Spleen (tissue), 11 donors: ENCODE results near the gene FAM3B. TPM values are rescaled to one million over a fixed set of nuclear protein-coding genes. Genes with fewer than 3 reads are reported as not detected.

ENCODE experiments used
- DNase-seq: peaks from one replicate; pipeline ENCODE4 v3.0.0-alpha.2; 2020
- H3K27ac ChIP-seq, 8 donors: fragments of 200-600 bp; sonication (generic) in 7 of 8; 1 replicate in 4 of 8; 2 replicates in 4 of 8; pipeline versions ENCODE4 v1.5.0 to v1.8.0; 2016 to 2021; ENCODE audit warnings: inconsistent platforms in 4 of 8, mild to moderate bottlenecking in 4 of 8, moderate library complexity in 1 of 8
- H3K27me3 ChIP-seq, 7 donors: fragments of 200-600 bp; sonication (generic) in 6 of 7; replicated peaks in 1 of 7; 1 replicate in 4 of 7; 2 replicates in 3 of 7; pipeline versions ENCODE4 v1.5.0 to v1.8.0; 2016 to 2021; ENCODE audit warnings: inconsistent platforms in 3 of 7, mild to moderate bottlenecking in 1 of 7
- H3K36me3 ChIP-seq, 6 donors: fragments of 200-600 bp; sonication (generic) in 5 of 6; 1 replicate in 4 of 6; 2 replicates in 2 of 6; pipeline versions ENCODE4 v1.5.0 to v1.8.0; 2016 to 2021; ENCODE audit warnings: inconsistent platforms in 2 of 6
- H3K4me1 ChIP-seq, 6 donors: fragments of 200-600 bp; sonication (generic) in 5 of 6; 1 replicate in 3 of 6; 2 replicates in 3 of 6; pipeline versions ENCODE4 v1.5.0 to v1.8.0; 2016 to 2021; ENCODE audit warnings: inconsistent platforms in 3 of 6
- H3K4me3 ChIP-seq, 8 donors: fragments of 200-600 bp; sonication (generic) in 7 of 8; 1 replicate in 4 of 8; 2 replicates in 4 of 8; pipeline versions ENCODE4 v1.5.0 to v1.8.0; 2016 to 2021; ENCODE audit warnings: inconsistent platforms in 4 of 8, mild to moderate bottlenecking in 4 of 8, moderate library complexity in 2 of 8
- H3K9me3 ChIP-seq, 8 donors: fragments of 200-600 bp; sonication (generic) in 7 of 8; 1 replicate in 4 of 8; 2 replicates in 4 of 8; pipeline versions ENCODE4 v1.5.0 to v1.8.0; 2016 to 2021; ENCODE audit warnings: inconsistent platforms in 4 of 8
- CTCF ChIP-seq, 11 experiments: fragments of 200-600 bp in 7 of 11; fragments of 450-650 bp in 4 of 11; sonication (generic) in 4 of 11; IDR thresholded peaks in 8 of 11; conservative IDR thresholded peaks in 3 of 11; 1 replicate in 7 of 11; 2 replicates in 4 of 11; pipeline versions ENCODE4 v1.4.0 to v1.8.0; 2016 to 2021; ENCODE audit warnings: antibody characterized with exemption in 11 of 11, inconsistent platforms in 4 of 11, mild to moderate bottlenecking in 1 of 11
- POLR2A ChIP-seq, 3 donors: fragments of 450-650 bp; IDR thresholded peaks; one replicate each; pipeline ENCODE4 v1.5.1; 2017; ENCODE audit warnings: antibody characterized with exemption in 3 of 3, mild to moderate bottlenecking in 1 of 3
- POLR2AphosphoS5 ChIP-seq, 3 donors: sonication (generic); formaldehyde crosslinking; IDR thresholded peaks; one replicate each; pipeline ENCODE4 v1.5.1; 2017; ENCODE audit warnings: antibody characterized with exemption in 3 of 3
- WGBS, 5 donors: extraction: QIAGEN DNeasy Blood & Tissue Kit in 3 of 5; methylation state at CpG; one replicate each; pipeline versions ENCODE4 v1.1.5 to v1.1.7; 2013 to 2018; 5-methylcytosine and 5-hydroxymethylcytosine counted together
- intact Hi-C: fragments of 100-400 bp; cut with DNase I; formaldehyde crosslinking; loops from one replicate; pipeline ENCODE4 v1.15.0; 2023; ENCODE audit warnings: low total_unique reads
- polyA plus RNA-seq, 3 donors: library from polyadenylated mRNA; stranded (reverse); fragments of 200-250 nt; gene quantifications; one replicate each; pipeline ENCODE4 v1.2.1, GENCODE V29; 2013
- total RNA-seq, 7 donors: library from RNA; depleted of rRNA in 3 of 7; stranded (reverse); fragments of >200 nt in 3 of 7; fragmentation: NEBNext Ultra II Directional in 4 of 7; extraction: Animal tissue kit (Norgen Biotek cat#: 25700) in 4 of 7; gene quantifications; one replicate each; pipeline versions ENCODE4 v1.1.0 to v1.2.1, GENCODE V29; 2016 to 2021
- donor health status: healthy with polysubstance abuse.
- donor health status: DM: no; HTN: no; CAD: no; lungs with moderate emphysema.
- donor health status: DM: no; HTN: no; CAD: no.
- donor health status: Bipolar disorder and iron deficiency.
- donor health status: healthy.
- donor health status: DM: no; HTN: no; CAD: no.
- donor health status: DM: yes; HTN: yes; CAD: no.

FAM3B gene
- total and polyA plus RNA-seq, 10 donors, result 0.77 to 1.9 (median 1.3) TPM; not detected in 3

- DNase-seq, result peak; percentile 88
- TF ChIP-seq POLR2AphosphoS5 (IDR thresholded peaks at IDR 0.05) (peak in 1 of 3 donors; percentile 71), CTCF (IDR thresholded peaks at IDR 0.05 in 8 of 11, conservative IDR thresholded peaks at IDR 0.05 in 3 of 11) (no peak)
- 49 to 77% (median 66%) methylated on average over 12 of the region's 12 CpGs for WGBS, 5 donors
- intact Hi-C loops, result loop anchor here (10.0 kb wide), 1 partner anchor 58 kb away; the partner anchor contains the start of gene MX1
- Histone ChIP-seq H3K9me3 (no peaks in the 10 kb centered on the region), H3K27me3 (peaks cover 0 to 5% (median 0%) of the 10 kb centered on the region in 7 donors), H3K4me1 (peaks cover 50 to 100% (median 89%) of the 10 kb centered on the region in 6 donors), H3K36me3 (peaks cover 0 to 37% (median 1%) of the 10 kb centered on the region in 6 donors), H3K27ac (peak overlapping the region; percentile 57 to 99 (median 89)), H3K4me3 (peak overlapping the region in 2 of 8 donors; percentile 7 to 68)
These were observed 50.0 kb downstream of the FAM3B start for GRCh38 chr21:41366522-41367151.

GRCh38 chr21:41367301-41367944, 50.8 kb downstream of the FAM3B start:
- Histone ChIP-seq H3K27ac (peak overlapping the region; percentile 57 to 99 (median 89)), H3K36me3 (peaks cover 0 to 37% (median 1%) of the 10 kb centered on the region in 6 donors), H3K9me3 (no peaks in the 10 kb centered on the region), H3K4me1 (peaks cover 50 to 100% (median 87%) of the 10 kb centered on the region in 6 donors), H3K27me3 (peaks cover 0 to 5% (median 0%) of the 10 kb centered on the region in 7 donors), H3K4me3 (peak overlapping the region in 3 of 8 donors; percentile 7 to 68 (median 7))
- 55 to 71% (median 62%) methylated on average over 9 of the region's 9 CpGs for WGBS, 5 donors
- TF ChIP-seq POLR2A (IDR thresholded peaks at IDR 0.05) (no peak), CTCF (IDR thresholded peaks at IDR 0.05 in 8 of 11, conservative IDR thresholded peaks at IDR 0.05 in 3 of 11) (no peak), POLR2AphosphoS5 (IDR thresholded peaks at IDR 0.05) (no peak)
- intact Hi-C loops, result loop anchor here (10.0 kb wide), 1 partner anchor 57 kb away; the partner anchor contains the start of gene MX1
- DNase-seq, result peak; percentile 75

GRCh38 chr21:41367945-41368734, 51.5 kb downstream of the FAM3B start:
- Histone ChIP-seq H3K9me3 (no peaks in the 10 kb centered on the region), H3K27ac (peak overlapping the region; percentile 69 to 99 (median 89)), H3K4me3 (peak overlapping the region in 3 of 8 donors; percentile 7 to 68 (median 7)), H3K27me3 (peaks cover 0 to 5% (median 0%) of the 10 kb centered on the region in 7 donors), H3K36me3 (peaks cover 0 to 42% (median 1%) of the 10 kb centered on the region in 6 donors), H3K4me1 (peaks cover 45 to 100% (median 87%) of the 10 kb centered on the region in 6 donors)
- 71 to 81% (median 73%) methylated on average over 15 of the region's 15 CpGs for WGBS, 5 donors
- intact Hi-C loops, result loop anchor here (10.0 kb wide), 1 partner anchor 57 kb away; the partner anchor contains the start of gene MX1
- no peak for TF ChIP-seq POLR2A (IDR thresholded peaks at IDR 0.05)
- TF ChIP-seq POLR2AphosphoS5 (IDR thresholded peaks at IDR 0.05), result peak; percentile 47 to 74 (median 71)
- TF ChIP-seq CTCF (IDR thresholded peaks at IDR 0.05 in 8 of 11, conservative IDR thresholded peaks at IDR 0.05 in 3 of 11), result no peak
- peak; percentile 86 for DNase-seq
